Stimulated activated CD8-positive, alpha-beta memory T cell treated with anti-CD3 and anti-CD28 coated beads, Interleukin-4, amount 100 ng/mL, for 4 hours (primary cell): ENCODE results near the gene MAML2.
"Not testable (repeated sequence)": the region's sequence is repeated elsewhere in the genome, so short reads cannot be mapped to it uniquely, and the experiment has no call there.

ENCODE experiments used
- DNase-seq, 2 donors: peaks; one replicate each; pipeline ENCODE4 v3.0.0-alpha.2; 2020; ENCODE audit warnings: low read depth in 2 of 2, low spot score in 1 of 2

MAML2 gene

GRCh38 chr11:96272529-96273222 lies 70.3 kb downstream of the MAML2 start:
- no peak for DNase-seq

GRCh38 chr11:96271777-96272176 lies 71.2 kb downstream of the MAML2 start:
- no peak for DNase-seq

- not testable (repeated sequence) for DNase-seq
These were observed 71.6 kb downstream of the MAML2 start for GRCh38 chr11:96271352-96271751.

GRCh38 chr11:96268527-96268926 lies 74.5 kb downstream of the MAML2 start:
- not testable (repeated sequence) for DNase-seq

- DNase-seq = peak; percentile 20 to 31
These were observed 75.4 kb downstream of the MAML2 start for GRCh38 chr11:96267496-96268032.

GRCh38 chr11:96267001-96267495 lies 75.9 kb downstream of the MAML2 start:
- no peak for DNase-seq

GRCh38 chr11:96265972-96266371 lies 77.0 kb downstream of the MAML2 start:
- DNase-seq = no peak

GRCh38 chr11:96265220-96265737 lies 77.7 kb downstream of the MAML2 start:
- DNase-seq = no peak

GRCh38 chr11:96264364-96264763 lies 78.6 kb downstream of the MAML2 start:
- no peak for DNase-seq

GRCh38 chr11:96263238-96263763 lies 79.7 kb downstream of the MAML2 start:
- no peak for DNase-seq

GRCh38 chr11:96260532-96260931 lies 82.5 kb downstream of the MAML2 start:
- no peak for DNase-seq

GRCh38 chr11:96260067-96260511 lies 82.9 kb downstream of the MAML2 start:
- DNase-seq = no peak

GRCh38 chr11:96259134-96259830 lies 83.7 kb downstream of the MAML2 start:
- no peak for DNase-seq

GRCh38 chr11:96257972-96258934 lies 84.7 kb downstream of the MAML2 start:
- DNase-seq = no peak

- DNase-seq = no peak
These were observed 86.0 kb downstream of the MAML2 start for GRCh38 chr11:96257036-96257435.

- no peak for DNase-seq
These were observed 86.6 kb downstream of the MAML2 start for GRCh38 chr11:96256215-96257011.

GRCh38 chr11:96254854-96255253 lies 88.1 kb downstream of the MAML2 start:
- no peak for DNase-seq

- no peak for DNase-seq
These were observed 88.9 kb downstream of the MAML2 start for GRCh38 chr11:96254087-96254486.

GRCh38 chr11:96246718-96247552 lies 96.1 kb downstream of the MAML2 start:
- no peak for DNase-seq
